DMS153 (cell line): ENCODE data around the gene COMMD1.
"Not testable (repeated sequence)": the region's sequence is repeated elsewhere in the genome, so short reads cannot be mapped to it uniquely, and the experiment has no call there.

ENCODE experiments used
- DNase-seq: peaks from one replicate; lab custom pipeline; 2025; lab: John Stamatoyannopoulos, UW

The COMMD1 gene

DNA sequence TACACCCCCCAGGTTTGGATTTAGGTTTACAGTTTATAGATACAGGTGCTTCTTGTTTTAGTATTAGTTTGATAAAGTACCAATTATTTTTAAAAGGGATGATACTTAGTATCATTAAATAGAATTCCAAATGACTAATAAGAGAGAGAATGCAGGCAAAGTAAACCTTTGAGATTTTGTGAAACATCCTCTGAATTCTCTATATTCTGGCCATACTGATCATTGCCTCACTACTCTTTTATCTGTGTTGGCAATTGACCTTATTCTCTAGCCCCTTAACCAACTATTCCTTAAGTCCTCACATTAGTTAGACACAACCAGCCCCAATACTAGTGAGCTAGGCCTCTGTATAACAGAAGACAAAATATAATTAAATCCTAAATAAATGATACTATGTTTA lies 125.4 kb downstream of the COMMD1 start:
- DNase-seq: no peak

DNA sequence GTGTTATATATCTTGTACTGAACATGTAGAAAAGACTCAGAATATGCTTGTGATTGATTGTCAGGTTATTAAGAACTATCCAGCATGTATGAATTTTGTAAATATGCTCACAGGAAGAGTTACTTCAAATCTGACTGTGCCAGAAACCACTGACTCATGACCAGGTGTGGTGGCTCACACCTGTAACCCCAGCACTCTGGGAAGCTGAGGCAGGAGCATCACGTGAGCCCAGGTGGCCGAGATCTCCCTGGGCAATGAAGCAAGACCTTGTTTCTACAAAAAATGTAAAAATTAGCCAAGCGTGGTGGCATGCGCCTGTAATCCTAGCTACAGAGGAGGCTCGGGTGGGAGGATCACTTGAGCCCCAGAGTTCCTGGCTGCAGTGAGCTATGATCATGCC lies 126.6 kb downstream of the COMMD1 start:
- no peak for DNase-seq

DNA sequence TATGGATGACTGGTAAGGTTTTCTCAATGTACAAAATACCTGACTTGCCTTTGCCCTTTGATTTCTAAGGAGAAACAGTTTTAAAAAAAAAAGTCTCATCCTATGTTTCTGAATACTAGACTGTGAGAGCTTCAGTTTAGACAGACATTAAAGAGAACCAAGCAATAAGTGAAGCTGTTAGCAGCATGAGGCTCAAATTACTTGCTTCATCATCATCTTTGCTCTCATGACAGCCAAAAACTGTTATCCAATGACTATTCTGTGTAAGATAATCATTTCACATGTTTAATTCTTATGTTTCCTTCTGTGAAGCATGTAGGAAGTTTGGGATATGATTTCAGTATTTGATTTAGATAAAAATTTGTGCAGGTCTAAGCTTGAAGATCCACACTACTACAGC lies 129.2 kb downstream of the COMMD1 start:
- no peak for DNase-seq

DNA sequence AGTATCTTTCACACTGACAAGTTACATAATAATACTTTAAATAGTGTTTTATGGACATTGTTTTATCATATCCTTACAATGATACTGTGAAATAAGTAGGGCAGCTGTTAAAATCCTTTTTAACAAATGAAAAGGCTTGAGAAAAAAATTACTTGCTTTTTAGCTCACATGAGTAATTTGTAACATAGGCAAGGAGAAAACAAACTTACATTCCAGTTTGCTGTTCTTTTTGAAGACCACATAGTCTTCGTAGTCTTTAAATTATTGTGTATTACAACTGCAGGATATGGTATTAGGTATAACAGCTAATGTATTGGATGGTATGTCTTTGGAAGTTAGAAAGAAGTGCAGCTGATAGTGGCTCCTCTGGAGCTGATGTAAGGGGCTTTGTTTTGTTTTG lies 130.8 kb downstream of the COMMD1 start:
- DNase-seq: no peak

GRCh38 chr2:62036761-62037250 lies 131.3 kb downstream of the COMMD1 start:
- no peak for DNase-seq

GRCh38 chr2:62038975-62039771 lies 133.7 kb downstream of the COMMD1 start:
- no peak for DNase-seq

- DNase-seq: no peak
Observed at GRCh38 chr2:62040926-62041325, 135.5 kb downstream of the COMMD1 start.

DNA sequence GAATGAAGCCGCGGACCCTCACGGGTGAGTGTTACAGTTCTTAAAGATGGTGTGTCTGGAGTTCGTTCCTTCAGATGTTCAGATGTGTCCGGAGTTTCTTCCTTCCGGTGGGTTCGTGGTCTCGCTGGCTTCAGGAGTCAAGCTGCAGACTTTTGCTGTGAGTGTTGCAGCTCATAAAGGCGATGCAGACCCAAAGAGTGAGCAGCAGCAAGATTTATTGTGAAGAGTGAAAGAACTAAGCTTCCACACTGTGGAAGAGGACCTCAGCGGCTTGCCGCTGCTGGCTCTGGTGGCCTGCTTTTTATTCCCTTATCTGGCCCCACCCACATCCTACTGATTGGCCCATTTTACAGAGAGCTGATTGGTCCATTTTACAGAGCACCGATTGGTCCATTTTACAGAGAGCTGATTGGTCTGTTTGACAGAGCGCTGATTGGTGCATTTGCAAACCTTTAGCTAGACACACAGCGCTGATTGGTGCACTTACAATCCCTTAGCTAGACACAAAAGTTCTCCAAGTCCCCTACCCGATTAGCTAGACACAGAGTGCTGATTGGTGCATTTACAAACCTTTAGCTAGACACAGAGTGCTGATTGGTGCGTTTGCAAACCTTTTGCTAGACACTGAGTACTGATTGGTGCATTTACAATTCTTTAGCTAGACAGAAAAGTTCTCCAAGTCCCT lies 136.4 kb downstream of the COMMD1 start:
- DNase-seq: not testable (repeated sequence)

- no peak for DNase-seq
Observed at GRCh38 chr2:62042400-62042799, 136.9 kb downstream of the COMMD1 start.

- no peak for DNase-seq
Observed at GRCh38 chr2:62042944-62043343, 137.5 kb downstream of the COMMD1 start.

DNA sequence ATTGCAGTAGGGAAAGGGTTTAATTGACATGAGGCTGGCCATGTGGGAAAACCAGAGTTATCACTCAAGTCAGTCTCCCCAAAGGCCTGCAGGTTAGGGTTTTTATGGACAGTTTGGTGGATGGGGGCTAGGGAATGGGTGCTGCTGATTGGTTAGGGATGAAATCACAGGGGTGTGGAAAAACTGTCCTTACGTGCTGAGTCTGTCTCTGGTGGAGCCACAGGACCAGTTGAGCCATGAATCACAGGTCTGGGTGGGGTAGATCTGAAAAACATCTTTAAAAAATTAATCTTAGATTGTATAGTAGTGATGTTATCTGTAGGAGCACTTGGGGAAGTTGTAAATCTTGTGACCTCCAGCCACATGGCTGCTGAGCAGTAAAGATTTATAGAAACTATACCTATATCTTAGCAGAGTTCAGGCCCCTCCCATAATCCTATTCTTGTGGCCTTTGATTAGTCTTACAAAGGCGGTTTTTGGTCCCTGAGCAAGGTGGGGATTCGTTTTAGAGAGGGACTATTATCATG lies 139.6 kb downstream of the COMMD1 start:
- DNase-seq: no peak

DNA sequence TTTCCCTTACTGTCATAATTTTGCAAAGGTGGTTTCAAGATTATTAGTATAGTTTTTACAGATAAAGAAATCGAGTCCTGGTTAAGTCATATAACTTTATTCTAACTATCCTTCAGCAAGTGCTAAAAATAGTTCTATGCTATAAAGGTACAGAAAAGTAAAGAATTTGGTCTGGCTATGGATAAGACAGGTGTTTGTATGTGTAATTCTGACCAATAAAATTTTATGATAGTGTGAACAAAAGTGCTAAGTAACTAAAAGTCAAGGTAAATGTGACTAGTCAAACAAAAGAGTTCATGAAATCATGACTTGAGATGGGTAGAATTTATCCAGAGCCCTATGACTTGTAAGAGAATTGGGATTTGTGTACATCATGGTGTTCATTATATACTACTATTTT lies 140.7 kb downstream of the COMMD1 start:
- no peak for DNase-seq

GRCh38 chr2:62050456-62051045 lies 145.1 kb downstream of the COMMD1 start:
- no peak for DNase-seq

GRCh38 chr2:62054029-62054791 lies 148.7 kb downstream of the COMMD1 start:
- DNase-seq: no peak

DNA sequence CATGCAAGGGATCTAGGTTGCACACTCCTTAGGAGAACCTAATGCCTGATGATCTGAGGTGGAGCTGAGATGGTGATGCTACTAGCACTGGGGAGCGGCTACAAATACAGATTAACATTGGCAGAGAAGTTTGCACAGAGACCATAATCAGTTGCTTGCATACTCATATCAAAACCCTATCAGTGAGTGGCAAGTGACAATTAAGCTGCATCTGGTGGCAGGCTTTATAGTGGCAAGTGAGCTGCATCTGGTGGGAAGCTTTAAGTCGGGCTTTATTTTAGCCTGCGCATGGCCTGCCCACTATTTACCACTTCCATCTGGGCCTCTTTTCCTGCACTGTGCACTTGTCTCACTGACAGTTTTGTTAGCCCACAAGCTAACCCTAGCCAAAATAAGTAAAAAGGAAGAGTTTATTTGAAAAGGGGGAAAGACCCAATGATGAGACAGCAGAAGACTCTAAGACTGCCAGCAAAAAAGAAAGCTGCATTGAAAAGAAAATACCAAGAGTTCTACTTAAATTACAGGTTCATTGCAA lies 149.5 kb downstream of the COMMD1 start:
- no peak for DNase-seq

DNA sequence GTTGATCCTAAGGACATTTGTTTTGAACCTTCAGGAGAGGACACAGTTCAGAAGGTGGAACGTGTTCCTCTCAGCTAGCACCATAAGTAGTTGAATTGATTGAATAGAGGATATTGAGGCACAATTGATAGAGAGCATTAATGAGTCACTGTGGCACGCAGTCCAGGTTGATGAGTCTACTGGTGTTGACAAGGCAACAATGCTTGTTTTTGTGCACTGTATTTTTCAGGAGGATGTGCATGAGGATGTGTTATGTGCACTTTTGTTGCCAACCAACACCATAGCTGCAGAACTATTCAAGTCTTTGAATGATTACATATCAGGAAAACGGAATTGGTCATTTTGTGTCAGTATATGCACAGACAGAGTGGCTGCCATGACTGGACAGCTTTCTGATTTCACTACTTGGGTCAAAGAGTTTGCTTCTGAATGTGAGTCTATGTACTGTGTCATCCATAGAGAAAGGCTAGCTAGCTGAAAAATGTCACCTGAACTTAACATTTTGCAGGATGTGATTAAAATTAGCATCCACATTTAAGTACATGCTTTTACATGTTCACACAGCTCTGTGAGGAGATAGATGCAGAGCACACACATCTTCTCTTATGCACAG lies 150.4 kb downstream of the COMMD1 start:
- DNase-seq: no peak

DNA sequence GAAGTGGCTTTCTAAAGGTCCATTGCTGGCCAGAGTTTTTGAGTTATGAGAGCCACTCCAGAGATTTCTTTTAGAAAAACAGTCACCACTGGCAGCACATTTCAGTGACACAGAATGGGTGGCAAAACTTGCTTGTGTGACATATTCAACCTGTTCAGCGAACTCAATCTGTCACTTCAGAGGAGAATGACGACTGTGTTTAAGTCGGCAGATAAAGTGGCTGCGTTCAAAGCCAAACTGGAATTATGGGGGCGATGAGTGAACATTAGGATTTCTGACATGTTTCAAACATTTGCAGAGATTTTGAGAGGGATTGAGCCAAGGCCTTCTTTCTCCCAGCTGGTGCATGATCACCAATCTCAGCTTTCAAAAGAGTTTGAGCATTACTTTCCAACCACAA lies 150.9 kb downstream of the COMMD1 start:
- no peak for DNase-seq

DNA sequence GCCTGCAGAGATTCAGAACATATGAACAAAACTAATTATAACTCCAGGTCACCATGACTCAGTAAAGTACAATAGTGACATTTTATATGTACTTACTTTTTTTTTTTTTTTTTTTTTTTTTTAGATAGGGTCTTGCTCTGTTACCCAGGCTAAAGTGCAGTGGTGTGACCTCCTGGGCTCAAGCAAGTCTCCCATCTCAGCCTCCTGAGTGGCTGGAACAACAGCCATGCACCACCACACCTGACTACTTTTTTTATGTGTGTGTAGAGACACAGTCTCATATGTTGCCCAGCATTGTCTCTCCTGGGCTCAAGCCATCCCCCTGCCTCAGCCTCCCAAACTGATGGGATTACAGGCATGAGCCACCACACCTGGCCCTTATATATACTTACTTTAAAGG lies 159.8 kb downstream of the COMMD1 start:
- no peak for DNase-seq

GRCh38 chr2:62071126-62071598 lies 165.7 kb downstream of the COMMD1 start:
- no peak for DNase-seq

DNA sequence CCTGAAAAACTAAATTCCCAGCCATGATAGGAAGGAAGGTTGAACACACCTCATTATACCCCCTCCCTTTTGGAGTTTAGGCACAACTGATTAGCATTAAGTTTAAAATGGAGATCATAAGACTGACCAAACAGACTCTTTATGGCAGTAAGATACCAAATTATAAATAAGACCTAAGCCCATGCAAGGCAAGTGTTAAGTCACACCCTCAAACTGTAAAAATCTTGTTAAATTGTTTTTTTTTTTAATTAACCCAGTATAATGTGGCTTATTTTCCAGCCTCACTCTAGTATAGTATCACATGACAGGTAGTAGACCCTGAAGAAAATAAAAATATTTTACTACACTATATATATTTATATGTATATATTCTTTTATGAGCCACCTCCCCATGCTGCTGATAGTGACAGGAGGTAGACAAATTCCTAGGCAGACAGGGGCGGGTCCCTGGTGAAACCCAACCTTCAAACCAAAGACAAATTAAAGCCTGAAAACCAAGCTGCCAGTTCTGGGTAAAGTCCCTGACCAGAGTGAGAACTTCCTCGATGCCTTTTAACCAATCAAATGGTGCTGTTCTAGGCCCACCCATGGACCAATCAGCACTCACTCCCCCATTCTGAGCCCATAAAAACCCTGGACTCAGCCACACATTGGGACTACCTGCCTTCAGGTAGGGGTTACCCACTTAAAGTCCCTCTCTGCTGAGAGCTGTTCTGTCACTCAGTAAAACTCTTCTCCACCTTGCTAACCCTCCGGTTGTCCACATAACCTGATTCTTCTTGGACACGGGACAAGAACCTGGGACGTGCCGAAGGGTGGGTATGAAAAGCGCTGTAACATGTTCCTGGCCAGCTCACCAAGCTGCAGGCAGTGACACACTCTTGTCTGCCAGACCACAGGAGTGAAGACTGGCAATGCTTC lies 166.5 kb downstream of the COMMD1 start:
- DNase-seq: no peak
